ENCODE results near the gene RANBP1. TPM values are rescaled to one million over a fixed set of nuclear protein-coding genes. Genes with fewer than 3 reads are reported as not detected.

Gene RANBP1
- total and polyA plus RNA-seq, 2 of the 8 experiments (the other 6 are each of a cell fraction or from before 2014, with no cell fraction given), result 343 to 484 TPM

DNA sequence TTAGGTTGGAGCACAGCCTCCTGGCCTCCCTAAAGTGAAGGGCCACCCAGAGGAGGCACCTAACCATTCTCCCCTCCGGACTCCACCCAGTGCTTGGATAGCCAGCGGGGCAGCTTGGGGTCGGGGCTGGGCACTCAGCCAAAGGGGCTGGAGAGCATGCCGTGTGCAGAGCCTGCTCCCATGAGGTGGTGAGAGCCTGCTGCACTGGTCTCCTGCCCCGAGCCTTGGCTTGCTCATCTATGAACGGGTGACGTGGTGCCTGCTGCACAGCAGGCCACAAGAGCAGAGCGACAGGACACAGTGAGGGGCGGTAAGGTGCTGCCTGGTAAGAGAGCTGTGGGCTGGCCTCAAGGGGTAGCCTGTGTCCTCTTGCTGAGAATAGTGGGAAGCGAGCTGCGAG lies 49.0 kb downstream of the RANBP1 start (continued):
- TF ChIP-seq BCL11A (IDR thresholded peaks at IDR 0.05; ENCODE audit: low read depth in 2 of 2, low read length in 2 of 2), result no peak
- no peak for TF ChIP-seq ZNF274 (IDR thresholded peaks at IDR 0.05; ENCODE audit: borderline replicate concordance, extremely low read depth, low read length)
- TF ChIP-seq CHD2 (IDR thresholded peaks at IDR 0.05; ENCODE audit: low read length), result no peak
- TF ChIP-seq NANOG (IDR thresholded peaks at IDR 0.05; ENCODE audit: insufficient read depth, low read depth, low read length, poor library complexity, severe bottlenecking), result no peak
- TF ChIP-seq NRF1 (IDR thresholded peaks at IDR 0.05; ENCODE audit: low read depth, low read length), result no peak

Measured in H1 (cell line).